Keratinocyte (primary cell): ENCODE results near the gene ADGRF3. TPM values are rescaled to one million over a fixed set of nuclear protein-coding genes. Genes with fewer than 3 reads are reported as not detected.

ENCODE experiments used
- DNase-seq: peaks from one replicate; pipeline ENCODE4 v3.0.0-alpha.2; 2011; ENCODE audit warnings: low read depth, missing footprints, low spot score
- FAIRE-seq: peaks from 2 replicates; lab custom pipeline; 2011; peaks lifted over from hg19 to GRCh38; lab: Jason Lieb, UNC
- H2AFZ ChIP-seq: 2 replicates; pipeline ENCODE4 v1.6.0; 2012; ENCODE audit warnings: low read length, control low read depth, inconsistent platforms; ENCODE audit not compliant: control insufficient read depth
- H3K27ac ChIP-seq: 2 replicates; pipeline ENCODE4 v1.5.1; 2011; ENCODE audit warnings: low read length; ENCODE audit not compliant: control insufficient read depth, insufficient read depth
- H3K27me3 ChIP-seq: 3 replicates; pipeline ENCODE4 v1.6.0; 2011; ENCODE audit warnings: low read length; ENCODE audit not compliant: control insufficient read depth, insufficient read depth; ENCODE audit errors: extremely low read depth
- H3K36me3 ChIP-seq, 2 experiments: 2 replicates in 1 of 2; 3 replicates in 1 of 2; pipeline ENCODE4 v1.5.1; 2011; ENCODE audit warnings: low read length in 2 of 2, mild to moderate bottlenecking in 1 of 2; ENCODE audit not compliant: control insufficient read depth in 2 of 2, insufficient read depth in 2 of 2; ENCODE audit errors: extremely low read depth in 1 of 2
- H3K4me1 ChIP-seq: 3 replicates; pipeline ENCODE4 v1.5.1; 2011; ENCODE audit warnings: low read length; ENCODE audit not compliant: control insufficient read depth, insufficient read depth; ENCODE audit errors: extremely low read depth
- H3K4me2 ChIP-seq: 3 replicates; pipeline ENCODE4 v1.6.0; 2011; ENCODE audit warnings: low read depth, low read length; ENCODE audit not compliant: control insufficient read depth, insufficient read depth; ENCODE audit errors: extremely low read depth
- H3K4me3 ChIP-seq, 3 experiments: fragments of 200-600 bp in 1 of 3; sonication (generic) in 1 of 3; 2 replicates in 2 of 3; 3 replicates in 1 of 3; pipeline ENCODE4 v1.5.1; 2011 to 2016; ENCODE audit warnings: low read length in 3 of 3, mild to moderate bottlenecking in 3 of 3, control low read depth in 2 of 3, inconsistent platforms in 1 of 3, low read depth in 1 of 3, mixed read lengths in 1 of 3, mixed run types in 1 of 3, moderate library complexity in 1 of 3; ENCODE audit not compliant: control insufficient read depth in 2 of 3, insufficient read depth in 2 of 3; ENCODE audit errors: extremely low read depth in 1 of 3
- H3K79me2 ChIP-seq: 2 replicates; pipeline ENCODE4 v1.6.0; 2012; ENCODE audit warnings: low read length; ENCODE audit not compliant: control insufficient read depth, insufficient read depth
- H3K9ac ChIP-seq: 3 replicates; pipeline ENCODE4 v1.6.0; 2011; ENCODE audit warnings: low read length; ENCODE audit not compliant: control insufficient read depth, insufficient read depth; ENCODE audit errors: extremely low read depth
- H3K9me1 ChIP-seq: 3 replicates; pipeline ENCODE4 v1.6.0; 2011; ENCODE audit warnings: low read length; ENCODE audit not compliant: control insufficient read depth, insufficient read depth; ENCODE audit errors: extremely low read depth
- H3K9me3 ChIP-seq: 2 replicates; pipeline ENCODE4 v1.5.1; 2012; ENCODE audit warnings: low read depth, low read length; ENCODE audit not compliant: control insufficient read depth
- H4K20me1 ChIP-seq: 3 replicates; pipeline ENCODE4 v1.6.0; 2011; ENCODE audit warnings: low read length; ENCODE audit not compliant: control insufficient read depth, insufficient read depth; ENCODE audit errors: extremely low read depth
- EZH2 ChIP-seq: IDR thresholded peaks from one replicate; pipeline ENCODE4 v1.6.1; 2012; ENCODE audit warnings: inconsistent platforms, mild to moderate bottlenecking, low read length, moderate library complexity
- dilution Hi-C: fragments of 300-500 bp; cut with MboI; formaldehyde crosslinking; loops from one replicate; pipeline ENCODE4 v1.7.0; 2020; ENCODE audit warnings: low sequenced_read_pairs; ENCODE audit not compliant: extremely low pct_ligation_motif_present
- polyA plus RNA-seq, 5 experiments: library from polyadenylated mRNA; depleted of rRNA in 3 of 5; stranded (reverse) in 3 of 5; stranded (forward) in 1 of 5; unstranded in 1 of 5; fragments of >200 nt; gene quantifications; 1 replicate in 1 of 5; 2 replicates in 3 of 5; 3 replicates in 1 of 5; pipeline versions ENCODE4 v1.2.1 to v1.2.3, GENCODE V29; 2011 to 2012; ENCODE audit warnings: missing spikeins in 2 of 5, low read depth in 1 of 5, low replicate concordance in 1 of 5
- TF ChIP-seq, protein P1 (sequence below), 3 experiments: IDR thresholded peaks in 1 of 3; conservative IDR thresholded peaks in 1 of 3; optimal IDR thresholded peaks in 1 of 3; 2 replicates in 2 of 3; 3 replicates in 1 of 3; pipeline versions ENCODE3 to v1.5.1; 2011; ENCODE audit warnings: low read length in 3 of 3, mild to moderate bottlenecking in 3 of 3, moderate library complexity in 2 of 3, control low read depth in 1 of 3, inconsistent platforms in 1 of 3; ENCODE audit not compliant: insufficient read depth in 2 of 3; ENCODE audit errors: extremely low read depth in 1 of 3

Gene ADGRF3
- polyA plus RNA-seq, 1 donor (not counting 4 experiments of a cell fraction or from before 2014, with no cell fraction given): 0.17 TPM

GRCh38 chr2:26382564-26382963 lies 36.0 kb upstream of the ADGRF3 start:
- Histone ChIP-seq H3K4me3 (no peak overlapping the region), H3K9me3 (no peaks in the 10 kb centered on the region), H3K4me2 (no peak overlapping the region), H2AFZ (no peak overlapping the region), H3K36me3 (peaks cover 6 to 8% of the 10 kb centered on the region in 2 experiments), H3K9me1 (no peaks in the 10 kb centered on the region), H3K9ac (no peak overlapping the region), H3K27me3 (no peaks in the 10 kb centered on the region), H4K20me1 (no peaks in the 10 kb centered on the region), H3K79me2 (no peaks in the 10 kb centered on the region), H3K4me1 (no peaks in the 10 kb centered on the region), H3K27ac (no peak overlapping the region)
- no peak for DNase-seq
- no peak for TF ChIP-seq EZH2
- TF ChIP-seq, protein P1, sequence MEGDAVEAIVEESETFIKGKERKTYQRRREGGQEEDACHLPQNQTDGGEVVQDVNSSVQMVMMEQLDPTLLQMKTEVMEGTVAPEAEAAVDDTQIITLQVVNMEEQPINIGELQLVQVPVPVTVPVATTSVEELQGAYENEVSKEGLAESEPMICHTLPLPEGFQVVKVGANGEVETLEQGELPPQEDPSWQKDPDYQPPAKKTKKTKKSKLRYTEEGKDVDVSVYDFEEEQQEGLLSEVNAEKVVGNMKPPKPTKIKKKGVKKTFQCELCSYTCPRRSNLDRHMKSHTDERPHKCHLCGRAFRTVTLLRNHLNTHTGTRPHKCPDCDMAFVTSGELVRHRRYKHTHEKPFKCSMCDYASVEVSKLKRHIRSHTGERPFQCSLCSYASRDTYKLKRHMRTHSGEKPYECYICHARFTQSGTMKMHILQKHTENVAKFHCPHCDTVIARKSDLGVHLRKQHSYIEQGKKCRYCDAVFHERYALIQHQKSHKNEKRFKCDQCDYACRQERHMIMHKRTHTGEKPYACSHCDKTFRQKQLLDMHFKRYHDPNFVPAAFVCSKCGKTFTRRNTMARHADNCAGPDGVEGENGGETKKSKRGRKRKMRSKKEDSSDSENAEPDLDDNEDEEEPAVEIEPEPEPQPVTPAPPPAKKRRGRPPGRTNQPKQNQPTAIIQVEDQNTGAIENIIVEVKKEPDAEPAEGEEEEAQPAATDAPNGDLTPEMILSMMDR (optimal IDR thresholded peaks at IDR 0.05 in 1 of 3, IDR thresholded peaks at IDR 0.05 in 1 of 3, conservative IDR thresholded peaks at IDR 0.05 in 1 of 3; ENCODE audit: extremely low read depth in 1 of 3, insufficient read depth in 2 of 3, low read length in 3 of 3): no peak
- no peak for FAIRE-seq
- dilution Hi-C loops: no loop called here

- H3K4me3 ChIP-seq: no peak overlapping the region
These were observed 33.7 kb upstream of the ADGRF3 start for GRCh38 chr2:26380281-26380680.

More at GRCh38 chr2:26380281-26380680, 33.7 kb upstream of the ADGRF3 start:
- H3K9me1 ChIP-seq: no peaks in the 10 kb centered on the region
- no peak overlapping the region for H3K4me2 ChIP-seq
- no peak overlapping the region for H3K9ac ChIP-seq
- H3K27ac ChIP-seq: no peak overlapping the region
- dilution Hi-C loops: no loop called here
- H2AFZ ChIP-seq: no peak overlapping the region
- peaks cover 6 to 8% of the 10 kb centered on the region in 2 experiments for H3K36me3 ChIP-seq
- DNase-seq (no peak), FAIRE-seq (peak; percentile 36)
- no peaks in the 10 kb centered on the region for H3K9me3 ChIP-seq
- TF ChIP-seq, protein P1 (optimal IDR thresholded peaks at IDR 0.05 in 1 of 3, IDR thresholded peaks at IDR 0.05 in 1 of 3, conservative IDR thresholded peaks at IDR 0.05 in 1 of 3; ENCODE audit: extremely low read depth in 1 of 3, insufficient read depth in 2 of 3, low read length in 3 of 3): no peak
- no peak for TF ChIP-seq EZH2
- H3K79me2 ChIP-seq: no peaks in the 10 kb centered on the region
- no peaks in the 10 kb centered on the region for H4K20me1 ChIP-seq
- no peaks in the 10 kb centered on the region for H3K4me1 ChIP-seq
- H3K27me3 ChIP-seq: no peaks in the 10 kb centered on the region
